Anterior cingulate cortex (tissue), 58 donors: ENCODE data around the gene ADAMTS4.
"Not testable (repeated sequence)": the region's sequence is repeated elsewhere in the genome, so short reads cannot be mapped to it uniquely, and the experiment has no call there.

Experiments used
- DNase-seq, 58 donors: peaks; one replicate each; lab custom pipeline; 2025; lab: John Stamatoyannopoulos, UW

Gene ADAMTS4

GRCh38 chr1:161198897-161199431, at the start of gene ADAMTS4:
ADAMTS4 (minus strand) TSS chr1:161199054; CDS start chr1:161198627, 427 bp downstream.
- peak in 56 of 58 donors; percentile 23 to 93 (median 76) for DNase-seq

- DNase-seq = no peak
Observed at GRCh38 chr1:161244888-161245287, 46.0 kb upstream of the ADAMTS4 start.

GRCh38 chr1:161242313-161242712, 43.5 kb upstream of the ADAMTS4 start:
- DNase-seq = no peak

GRCh38 chr1:161241682-161242081, 42.8 kb upstream of the ADAMTS4 start:
- DNase-seq = no peak

- peak in 1 of 58 donors; percentile 18 for DNase-seq
Observed at GRCh38 chr1:161238039-161238473, 39.2 kb upstream of the ADAMTS4 start, which contains the start of gene NR1I3. NR1I3 (minus strand) TSS chr1:161238203; CDS start chr1:161236565, 1,638 bp downstream.

- DNase-seq = no peak
Observed at GRCh38 chr1:161235957-161236775, 37.3 kb upstream of the ADAMTS4 start.

- DNase-seq = no peak
Observed at GRCh38 chr1:161233102-161233501, 34.2 kb upstream of the ADAMTS4 start.

GRCh38 chr1:161230762-161231161, 31.9 kb upstream of the ADAMTS4 start:
- no peak for DNase-seq

GRCh38 chr1:161229896-161230295, 31.0 kb upstream of the ADAMTS4 start:
- DNase-seq = no peak

GRCh38 chr1:161228032-161228431, 29.2 kb upstream of the ADAMTS4 start:
- no peak for DNase-seq

GRCh38 chr1:161227196-161227871, 28.5 kb upstream of the ADAMTS4 start:
- DNase-seq = peak in 57 of 58 donors; percentile 9 to 93 (median 65)

- DNase-seq = no peak
Observed at GRCh38 chr1:161226759-161227158, 27.9 kb upstream of the ADAMTS4 start.

GRCh38 chr1:161226320-161226711, 27.5 kb upstream of the ADAMTS4 start:
- no peak for DNase-seq

- peak; percentile 31 to 96 (median 87) for DNase-seq
Observed at GRCh38 chr1:161225534-161226319, 26.9 kb upstream of the ADAMTS4 start, which contains the start of gene TOMM40L. TOMM40L (plus strand) TSS chr1:161226060; CDS start chr1:161226490, 430 bp downstream.

GRCh38 chr1:161225178-161225533, 26.3 kb upstream of the ADAMTS4 start:
- DNase-seq = no peak

GRCh38 chr1:161224695-161225087, 25.8 kb upstream of the ADAMTS4 start:
- not testable (repeated sequence) for DNase-seq

- no peak for DNase-seq
Observed at GRCh38 chr1:161223805-161224694, 25.2 kb upstream of the ADAMTS4 start.

GRCh38 chr1:161222175-161223019, 23.5 kb upstream of the ADAMTS4 start:
- no peak for DNase-seq
